Spinal cord (tissue), 10 donors: ENCODE measurements around the gene SPINK14. TPM values are rescaled to one million over a fixed set of nuclear protein-coding genes. Genes with fewer than 3 reads are reported as not detected.

Experiments used
- DNase-seq, 6 donors: peaks; one replicate each; pipeline versions ENCODE4 v3.0.0 to v3.0.0-alpha.2; 2013 to 2015; ENCODE audit warnings: low spot score in 6 of 6, low read depth in 4 of 6
- H3K27ac ChIP-seq: one replicate; pipeline ENCODE4 v1.5.1; 2013; ENCODE audit warnings: low read depth, low read length, control low read depth
- H3K27me3 ChIP-seq: one replicate; pipeline ENCODE4 v1.6.1; 2013; ENCODE audit warnings: low read length; ENCODE audit not compliant: control insufficient read depth, insufficient read depth
- H3K36me3 ChIP-seq: one replicate; pipeline ENCODE4 v1.6.1; 2013; ENCODE audit warnings: low read length; ENCODE audit not compliant: control insufficient read depth, insufficient read depth
- H3K4me1 ChIP-seq: one replicate; pipeline ENCODE4 v1.6.1; 2013; ENCODE audit warnings: low read length; ENCODE audit not compliant: control insufficient read depth, insufficient read depth
- H3K4me3 ChIP-seq: one replicate; pipeline ENCODE4 v1.5.1; 2013; ENCODE audit warnings: low read depth, low read length, control low read depth
- H3K9me3 ChIP-seq: one replicate; pipeline ENCODE4 v1.6.1; 2013; ENCODE audit warnings: low read length; ENCODE audit not compliant: control insufficient read depth, insufficient read depth
- WGBS: methylation state at CpG from one replicate; pipeline ENCODE4 v1.1.5; 2013; ENCODE audit warnings: missing lambda C conversion rate; ENCODE audit not compliant: insufficient coverage; 5-methylcytosine and 5-hydroxymethylcytosine counted together
- polyA plus RNA-seq, 2 donors: library from polyadenylated mRNA; unstranded; fragments of 120-200 nt; gene quantifications; one replicate each; pipeline ENCODE4 v1.2.1, GENCODE V29; 2013; ENCODE audit not compliant: insufficient read length in 2 of 2
- total RNA-seq, 2 donors: library from RNA; depleted of rRNA in 1 of 2; stranded (reverse); fragments of 120-200 nt in 1 of 2; fragments of >200 nt in 1 of 2; gene quantifications; one replicate each; pipeline versions ENCODE4 v1.2.3 to v1.2.4, GENCODE V29; 2013 to 2014
- donor health status: healthy.

Gene SPINK14
- total and polyA plus RNA-seq, 4 donors, result not detected

DNA sequence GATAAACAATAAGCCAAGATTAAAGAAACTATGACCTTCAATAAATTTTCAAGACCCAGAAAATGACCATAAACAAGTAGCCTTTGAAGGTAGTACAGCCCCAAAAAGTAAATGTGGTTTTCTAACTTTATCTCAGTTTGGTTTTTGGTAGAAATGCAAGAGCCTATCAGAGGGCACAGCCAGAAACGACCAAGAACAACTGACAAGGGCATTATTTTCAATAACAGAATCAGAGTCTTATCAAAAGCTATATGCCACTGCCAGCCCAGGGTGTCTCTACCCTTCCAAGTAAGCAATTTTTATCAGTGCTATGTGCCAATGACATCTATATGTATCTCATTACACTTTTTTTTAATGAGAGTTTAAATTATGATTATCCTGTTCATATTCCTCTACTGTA, 22.7 kb downstream of the SPINK14 start:
- Histone ChIP-seq H3K27ac (no peak overlapping the region), H3K9me3 (no peaks in the 10 kb centered on the region), H3K27me3 (no peaks in the 10 kb centered on the region), H3K4me1 (no peaks in the 10 kb centered on the region), H3K4me3 (no peak overlapping the region), H3K36me3 (no peaks in the 10 kb centered on the region)
- no CpG with 5 or more reads among the region's 1 CpG for WGBS
- no peak for DNase-seq

DNA sequence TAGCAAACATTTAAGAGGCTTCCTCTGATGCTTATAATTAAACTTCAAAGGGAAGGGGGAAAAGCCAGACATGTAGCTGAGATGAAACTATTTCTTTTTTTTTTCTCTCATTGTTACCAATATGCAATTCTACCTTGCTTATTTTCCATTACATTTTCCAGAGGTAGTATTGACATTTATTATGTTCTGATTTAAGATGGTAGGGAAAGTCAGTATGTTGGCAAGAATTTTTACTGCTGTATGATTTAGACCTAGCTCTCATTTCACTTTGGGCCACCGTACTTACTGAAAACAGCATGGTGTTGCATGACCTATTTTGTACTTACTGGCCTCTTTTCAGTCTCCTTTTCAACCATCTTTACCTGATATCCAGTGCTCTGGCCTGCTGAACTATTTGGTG, 24.9 kb downstream of the SPINK14 start:
- H3K4me3 ChIP-seq, result no peak overlapping the region
- no peaks in the 10 kb centered on the region for H3K4me1 ChIP-seq
- no peak overlapping the region for H3K27ac ChIP-seq
- WGBS, result 80% methylated on average over 1 of the region's 1 CpG
- H3K36me3 ChIP-seq, result no peaks in the 10 kb centered on the region
- no peaks in the 10 kb centered on the region for H3K27me3 ChIP-seq
- H3K9me3 ChIP-seq, result no peaks in the 10 kb centered on the region
- DNase-seq, result no peak

GRCh38 chr5:148201151-148201550, 32.8 kb downstream of the SPINK14 start:
- Histone ChIP-seq H3K9me3 (no peaks in the 10 kb centered on the region), H3K27ac (no peak overlapping the region), H3K36me3 (no peaks in the 10 kb centered on the region), H3K4me3 (no peak overlapping the region), H3K4me1 (no peaks in the 10 kb centered on the region), H3K27me3 (no peaks in the 10 kb centered on the region)
- no CpG with 5 or more reads among the region's 2 CpGs for WGBS
- DNase-seq, result no peak

DNA sequence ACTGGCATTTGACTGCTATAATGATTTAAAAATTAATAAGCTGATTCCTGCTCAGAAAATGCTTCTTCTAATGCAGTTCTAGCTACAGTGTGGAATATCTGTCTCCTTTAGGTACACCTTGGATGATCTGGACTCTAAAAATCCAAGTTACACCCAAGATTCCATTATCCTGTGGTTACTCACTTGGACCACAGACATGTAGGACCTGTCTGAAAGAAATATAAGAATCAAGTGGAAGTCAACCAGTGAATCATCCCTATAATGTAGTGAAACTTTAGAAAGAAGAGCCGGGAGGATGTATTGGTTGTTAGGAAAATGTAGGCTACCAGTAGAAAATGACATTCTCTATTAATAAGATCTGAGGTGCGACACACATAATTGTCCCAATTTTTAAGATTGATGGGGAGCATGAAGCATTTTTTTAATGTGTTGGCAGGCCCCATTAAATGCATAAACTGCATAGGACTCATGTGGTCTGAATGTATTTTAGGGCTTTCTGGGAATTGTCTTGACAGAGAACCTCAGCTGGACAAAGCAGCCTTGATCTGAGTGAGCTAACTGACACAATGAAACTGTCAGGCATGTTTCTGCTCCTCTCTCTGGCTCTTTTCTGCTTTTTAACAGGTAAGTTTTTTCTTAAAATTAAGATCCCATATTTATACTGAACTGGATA, 34.3 kb downstream of the SPINK14 start, which contains the start of gene SPINK6:
Gene SPINK6, plus strand, starts transcription at position 512 of the 673 bp plus-strand sequence. Its CDS starts 55 bp downstream, at position 567.
- Histone ChIP-seq H3K27me3 (no peaks in the 10 kb centered on the region), H3K9me3 (no peaks in the 10 kb centered on the region), H3K4me3 (no peak within 1 kb of the TSS), H3K27ac (no peak within 1 kb of the TSS), H3K36me3 (no peaks in the 10 kb centered on the region), H3K4me1 (no peaks in the 10 kb centered on the region)
- no peak for DNase-seq
- WGBS, result 100% methylated on average over 1 of the region's 2 CpGs

GRCh38 chr5:148205044-148205806, 36.9 kb downstream of the SPINK14 start:
- Histone ChIP-seq H3K36me3 (no peaks in the 10 kb centered on the region), H3K27ac (no peak overlapping the region), H3K4me3 (no peak overlapping the region), H3K9me3 (no peaks in the 10 kb centered on the region), H3K4me1 (no peaks in the 10 kb centered on the region), H3K27me3 (no peaks in the 10 kb centered on the region)
- DNase-seq, result no peak
- WGBS, result no CpG with 5 or more reads among the region's 4 CpGs

- Histone ChIP-seq H3K4me3 (no peak overlapping the region), H3K27ac (no peak overlapping the region), H3K36me3 (no peaks in the 10 kb centered on the region), H3K27me3 (no peaks in the 10 kb centered on the region), H3K4me1 (no peaks in the 10 kb centered on the region), H3K9me3 (no peaks in the 10 kb centered on the region)
- no peak for DNase-seq
- no CpG with 5 or more reads among the region's 1 CpG for WGBS
Observed at GRCh38 chr5:148205865-148206264, 37.5 kb downstream of the SPINK14 start.

DNA sequence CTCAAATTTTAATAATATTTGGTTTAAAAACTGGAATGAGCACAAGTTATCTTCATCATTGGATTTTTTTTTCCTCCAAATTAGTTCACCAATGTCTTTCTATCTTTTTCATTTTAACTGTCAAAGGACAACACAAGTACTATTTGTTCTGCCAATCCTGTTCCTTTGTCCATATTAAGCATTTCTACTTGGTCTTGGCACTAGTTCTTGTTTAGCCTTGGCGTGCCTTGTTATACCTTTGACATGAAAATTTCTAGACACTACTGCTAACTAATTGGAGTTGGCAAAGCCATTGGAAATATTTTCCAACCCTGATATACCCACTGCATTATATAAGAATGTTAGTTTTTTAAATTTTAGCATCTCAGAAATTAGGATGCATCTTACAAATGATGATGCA, 38.3 kb downstream of the SPINK14 start:
- Histone ChIP-seq H3K4me3 (no peak overlapping the region), H3K9me3 (no peaks in the 10 kb centered on the region), H3K27ac (no peak overlapping the region), H3K4me1 (no peaks in the 10 kb centered on the region), H3K36me3 (no peaks in the 10 kb centered on the region), H3K27me3 (no peaks in the 10 kb centered on the region)
- WGBS, result no CpG with 5 or more reads among the region's 1 CpG
- DNase-seq, result peak in 1 of 6 donors; percentile 9

GRCh38 chr5:148208226-148208625, 39.9 kb downstream of the SPINK14 start:
- H3K36me3 ChIP-seq, result no peaks in the 10 kb centered on the region
- no peaks in the 10 kb centered on the region for H3K4me1 ChIP-seq
- no peak overlapping the region for H3K4me3 ChIP-seq
- no peaks in the 10 kb centered on the region for H3K9me3 ChIP-seq
- no peaks in the 10 kb centered on the region for H3K27me3 ChIP-seq
- no peak for DNase-seq
- no peak overlapping the region for H3K27ac ChIP-seq

DNA sequence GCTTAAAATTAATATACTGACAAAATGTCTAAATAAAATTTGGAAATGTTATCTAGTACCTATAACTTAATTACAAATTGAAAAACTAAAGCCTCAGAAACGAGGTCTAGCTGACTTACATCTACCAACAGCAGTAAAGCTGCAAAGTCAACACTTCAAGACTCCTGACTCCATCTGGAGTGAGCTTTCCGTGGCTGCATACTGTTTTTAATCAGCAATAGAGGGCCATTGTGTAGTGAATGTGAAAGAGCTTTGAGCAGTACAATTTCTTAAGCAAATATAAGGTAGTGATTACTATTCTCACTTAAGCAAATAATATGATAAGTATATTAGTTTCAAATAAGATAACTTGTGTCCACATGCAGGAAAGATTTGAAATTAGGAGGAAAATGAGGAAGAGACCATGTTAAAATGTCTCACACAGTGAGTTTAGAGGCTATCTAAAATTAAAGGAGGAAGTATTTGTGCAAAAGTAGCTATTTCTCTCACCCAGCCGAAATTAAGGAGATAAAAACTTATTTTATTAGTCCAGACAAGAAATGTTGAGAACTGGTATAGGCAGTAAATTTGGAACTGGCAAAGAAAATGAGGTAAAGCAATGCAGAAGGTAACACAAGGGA, 40.9 kb downstream of the SPINK14 start:
- H3K4me1 ChIP-seq, result no peaks in the 10 kb centered on the region
- H3K4me3 ChIP-seq, result no peak overlapping the region
- no peaks in the 10 kb centered on the region for H3K9me3 ChIP-seq
- no peak for DNase-seq
- no peak overlapping the region for H3K27ac ChIP-seq
- no peaks in the 10 kb centered on the region for H3K27me3 ChIP-seq
- no CpG with 5 or more reads among the region's 3 CpGs for WGBS
- no peaks in the 10 kb centered on the region for H3K36me3 ChIP-seq
